SKM-1 (cell line): ENCODE results near the gene UBE2F.

Source experiments
- DNase-seq: peaks from one replicate; lab custom pipeline; 2025; ENCODE audit not compliant: unreplicated experiment; lab: John Stamatoyannopoulos, UW

UBE2F gene

GRCh38 chr2:238069021-238069709 is 102.4 kb downstream of the UBE2F start:
- DNase-seq = no peak

DNA sequence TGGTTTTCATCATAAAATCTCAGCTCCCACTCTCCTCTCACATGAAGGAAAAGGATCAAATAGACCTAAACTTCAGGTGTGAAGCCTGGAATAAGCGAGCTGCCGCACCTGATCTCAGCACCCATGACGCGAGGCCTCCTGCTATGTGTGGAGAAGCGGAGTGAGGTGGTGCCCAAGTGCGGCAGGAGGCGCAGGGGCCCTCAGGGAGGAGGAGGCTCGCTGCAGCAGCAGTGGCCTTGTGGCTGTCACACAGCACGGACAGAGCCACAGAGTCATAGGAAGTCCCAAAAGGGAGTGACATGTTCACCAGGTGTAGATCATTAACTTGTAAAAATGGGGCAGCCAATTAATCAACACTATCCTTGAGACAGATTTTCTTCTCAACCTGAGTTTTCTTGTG is 103.1 kb downstream of the UBE2F start:
- no peak for DNase-seq

GRCh38 chr2:238075397-238075796 is 108.6 kb downstream of the UBE2F start:
- DNase-seq = no peak

DNA sequence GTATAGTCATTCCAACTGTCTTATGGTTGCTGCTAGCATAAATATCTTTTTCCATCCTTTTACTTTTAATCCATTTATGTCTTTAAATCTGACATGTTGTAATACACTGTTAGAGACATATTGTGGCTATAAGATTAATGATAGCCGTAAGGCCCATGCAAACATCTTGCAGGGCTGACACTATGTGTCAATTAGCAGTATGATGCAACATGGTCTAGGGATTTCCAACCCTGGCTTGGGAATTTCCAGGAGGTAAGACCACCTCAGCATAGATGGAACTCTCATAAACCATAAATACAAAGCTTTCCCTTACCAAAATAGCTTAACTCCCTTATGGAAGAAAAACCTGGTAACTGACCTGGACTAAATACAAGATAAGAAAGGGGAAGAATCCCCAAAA is 110.5 kb downstream of the UBE2F start:
- DNase-seq = no peak

DNA sequence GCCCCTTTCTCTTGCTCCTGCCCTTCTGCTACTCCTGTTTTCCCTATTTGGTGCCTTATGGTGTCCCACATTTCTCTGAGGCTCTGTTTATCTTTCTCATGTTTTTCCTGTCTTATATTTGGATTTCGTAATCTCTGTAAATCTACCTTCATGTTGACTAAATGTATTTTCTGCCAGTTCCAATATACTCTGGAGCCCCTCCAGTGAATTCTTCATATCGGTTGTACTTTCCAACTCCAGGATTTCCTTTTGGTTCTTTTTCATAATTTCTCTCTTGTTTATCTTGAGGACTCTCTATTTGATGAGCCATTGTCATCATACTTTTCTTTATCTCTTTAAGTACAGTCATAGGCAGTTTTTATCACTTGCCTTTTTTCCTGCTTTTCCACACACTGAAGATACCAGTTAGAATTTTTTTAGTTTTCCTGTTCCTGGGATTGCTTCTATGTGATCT is 113.1 kb downstream of the UBE2F start:
- DNase-seq = no peak

- DNase-seq = no peak
Observed at GRCh38 chr2:238080518-238080917, 113.7 kb downstream of the UBE2F start.

- DNase-seq = no peak
Observed at GRCh38 chr2:238081150-238081549, 114.3 kb downstream of the UBE2F start.

DNA sequence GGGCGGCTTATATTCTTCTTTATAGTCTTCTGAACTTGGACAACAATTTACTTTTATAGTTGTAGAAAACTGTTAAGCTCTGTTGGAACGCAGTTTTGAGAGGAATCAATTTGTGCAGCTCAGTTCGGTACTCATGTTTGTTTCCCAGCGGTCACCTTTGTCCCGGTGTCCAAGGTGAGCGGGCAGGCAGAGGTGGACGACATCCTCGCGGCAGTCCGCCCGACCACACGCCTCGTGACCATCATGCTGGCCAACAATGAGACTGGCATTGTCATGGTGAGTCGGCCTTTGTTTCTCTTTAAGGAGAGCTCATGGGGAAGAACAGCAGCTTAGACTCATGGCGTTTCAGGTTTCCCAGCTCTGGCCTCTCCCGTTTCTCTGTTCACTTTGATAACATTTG is 114.7 kb downstream of the UBE2F start:
- no peak for DNase-seq

DNA sequence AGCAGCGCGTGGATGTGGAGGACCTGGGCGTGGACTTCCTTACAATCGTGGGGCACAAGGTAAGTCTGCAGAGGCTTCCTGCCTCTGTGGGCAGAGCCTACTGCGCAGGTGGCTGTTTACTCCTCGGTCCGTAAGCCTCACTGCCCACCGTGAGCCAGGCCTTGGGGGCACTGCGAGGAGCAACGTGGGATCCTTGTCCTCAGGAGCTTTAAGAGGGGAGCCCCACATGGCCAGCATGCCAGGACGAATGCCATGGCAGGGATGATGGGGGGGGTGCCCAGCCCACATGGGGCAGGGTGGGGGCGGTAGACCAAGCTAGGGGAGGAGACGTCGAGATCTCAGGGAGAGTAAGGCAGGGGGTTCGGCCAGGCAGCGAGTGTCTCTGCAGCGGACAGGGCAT is 115.3 kb downstream of the UBE2F start:
- DNase-seq = no peak

DNA sequence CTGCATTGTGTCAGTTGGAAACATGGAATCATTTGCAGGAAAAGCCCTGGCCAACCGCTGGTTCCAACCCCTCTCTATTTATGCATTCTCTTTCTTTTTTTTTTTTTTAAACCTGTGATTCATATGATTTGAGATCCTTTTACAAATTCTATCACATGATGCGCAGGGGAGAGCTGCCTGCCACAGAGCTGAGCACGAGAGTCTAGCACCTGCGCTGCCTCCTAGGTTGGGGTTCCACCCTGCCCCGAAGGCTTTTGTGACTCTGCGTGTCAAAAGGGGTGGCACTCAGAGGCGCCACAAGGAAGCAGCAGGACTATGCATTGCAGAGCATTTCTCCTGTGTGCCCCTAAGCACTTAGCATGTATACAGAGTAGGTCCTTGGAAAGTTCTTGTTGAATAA is 116.0 kb downstream of the UBE2F start:
- no peak for DNase-seq

DNA sequence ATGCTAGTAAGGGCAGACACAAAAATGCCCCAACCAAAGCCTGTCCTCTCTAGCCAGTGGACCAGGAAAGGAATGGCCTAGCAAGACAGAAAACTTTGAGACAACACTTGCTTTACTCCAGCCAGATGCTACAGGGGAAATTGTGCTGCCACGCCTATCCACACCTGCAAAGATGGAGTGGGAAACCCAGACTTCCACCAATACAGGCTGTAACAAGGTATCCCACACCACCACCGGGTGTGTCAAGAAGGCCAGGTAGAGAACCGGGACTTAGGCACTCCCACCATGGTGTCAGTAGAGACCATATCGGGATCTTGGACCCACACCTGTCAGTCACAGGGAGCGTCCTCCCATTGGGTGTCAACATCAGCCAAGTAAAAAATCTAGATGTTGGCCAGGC is 117.1 kb downstream of the UBE2F start:
- no peak for DNase-seq

- no peak for DNase-seq
Observed at GRCh38 chr2:238084761-238085160, 117.9 kb downstream of the UBE2F start.

DNA sequence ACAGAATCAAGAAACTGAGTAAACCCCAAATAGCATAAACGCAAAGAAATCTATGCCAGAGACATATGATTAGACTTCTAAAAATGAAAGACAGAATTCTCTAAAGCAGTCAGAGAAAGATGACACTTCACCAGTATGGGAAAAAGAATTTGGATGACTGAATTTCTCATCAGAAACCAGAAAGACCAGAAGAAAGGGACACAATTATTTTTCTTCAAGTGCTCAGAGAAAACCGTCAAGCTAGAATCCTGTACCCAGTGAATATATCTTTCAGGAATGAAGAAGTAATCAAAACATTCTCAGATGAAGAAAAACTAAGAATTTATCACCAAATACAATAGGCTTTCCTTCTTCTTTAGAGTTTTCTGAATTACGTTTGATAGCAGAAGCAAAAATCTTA is 119.1 kb downstream of the UBE2F start:
- DNase-seq = no peak

DNA sequence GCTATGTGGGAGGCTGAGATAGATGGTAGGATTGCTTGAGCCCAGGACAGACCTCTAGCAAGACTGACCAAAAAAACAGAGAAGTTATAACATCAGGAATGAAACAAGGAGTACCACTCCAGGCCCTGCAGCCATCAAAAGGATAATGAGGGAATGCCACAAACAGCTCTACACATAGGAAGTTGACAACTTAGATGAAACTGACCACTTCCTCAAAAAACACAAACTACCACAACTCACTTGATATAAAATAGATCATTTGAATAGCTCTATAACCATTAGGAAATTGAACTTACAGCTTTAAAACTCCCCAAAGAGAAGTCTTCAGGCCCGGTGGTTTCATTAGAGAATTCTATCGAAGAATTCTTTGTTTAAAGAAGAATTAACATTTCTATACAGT is 120.4 kb downstream of the UBE2F start:
- peak; percentile 23 for DNase-seq

- no peak for DNase-seq
Observed at GRCh38 chr2:238090887-238091286, 124.1 kb downstream of the UBE2F start.

- no peak for DNase-seq
Observed at GRCh38 chr2:238091436-238092060, 124.7 kb downstream of the UBE2F start.
